Mesodermal cell (in vitro differentiated cells): ENCODE results near the gene CRYGC.
"Not testable (repeated sequence)": the region's sequence is repeated elsewhere in the genome, so short reads cannot be mapped to it uniquely, and the experiment has no call there.

ENCODE experiments used
- H3K27ac ChIP-seq: 2 replicates; pipeline ENCODE4 v1.7.0; 2013; ENCODE audit warnings: mild to moderate bottlenecking, low read depth, low read length, moderate library complexity; ENCODE audit not compliant: severe bottlenecking
- H3K36me3 ChIP-seq: 2 replicates; pipeline ENCODE4 v1.7.1; 2013; ENCODE audit warnings: mild to moderate bottlenecking, low read length, moderate library complexity; ENCODE audit not compliant: control insufficient read depth, insufficient read depth
- H3K4me1 ChIP-seq: one replicate; pipeline ENCODE4 v1.7.1; 2013; ENCODE audit warnings: mild to moderate bottlenecking, low read length; ENCODE audit not compliant: insufficient read depth, control insufficient read depth, poor library complexity, severe bottlenecking
- H3K4me3 ChIP-seq: 2 replicates; pipeline ENCODE4 v1.7.0; 2013; ENCODE audit warnings: low read length, control low read depth, mild to moderate bottlenecking; ENCODE audit not compliant: insufficient read depth, poor library complexity, severe bottlenecking; ENCODE audit errors: extremely low read depth
- H3K9me3 ChIP-seq: 2 replicates; pipeline ENCODE4 v1.7.1; 2013; ENCODE audit warnings: mild to moderate bottlenecking, low read length, moderate library complexity; ENCODE audit not compliant: control insufficient read depth
- WGBS, 2 experiments: methylation state at CpG; one replicate each; pipeline ENCODE4 v1.1.5; 2013; ENCODE audit warnings: missing lambda C conversion rate in 2 of 2; ENCODE audit not compliant: insufficient coverage in 2 of 2; 5-methylcytosine and 5-hydroxymethylcytosine counted together

Gene CRYGC

DNA sequence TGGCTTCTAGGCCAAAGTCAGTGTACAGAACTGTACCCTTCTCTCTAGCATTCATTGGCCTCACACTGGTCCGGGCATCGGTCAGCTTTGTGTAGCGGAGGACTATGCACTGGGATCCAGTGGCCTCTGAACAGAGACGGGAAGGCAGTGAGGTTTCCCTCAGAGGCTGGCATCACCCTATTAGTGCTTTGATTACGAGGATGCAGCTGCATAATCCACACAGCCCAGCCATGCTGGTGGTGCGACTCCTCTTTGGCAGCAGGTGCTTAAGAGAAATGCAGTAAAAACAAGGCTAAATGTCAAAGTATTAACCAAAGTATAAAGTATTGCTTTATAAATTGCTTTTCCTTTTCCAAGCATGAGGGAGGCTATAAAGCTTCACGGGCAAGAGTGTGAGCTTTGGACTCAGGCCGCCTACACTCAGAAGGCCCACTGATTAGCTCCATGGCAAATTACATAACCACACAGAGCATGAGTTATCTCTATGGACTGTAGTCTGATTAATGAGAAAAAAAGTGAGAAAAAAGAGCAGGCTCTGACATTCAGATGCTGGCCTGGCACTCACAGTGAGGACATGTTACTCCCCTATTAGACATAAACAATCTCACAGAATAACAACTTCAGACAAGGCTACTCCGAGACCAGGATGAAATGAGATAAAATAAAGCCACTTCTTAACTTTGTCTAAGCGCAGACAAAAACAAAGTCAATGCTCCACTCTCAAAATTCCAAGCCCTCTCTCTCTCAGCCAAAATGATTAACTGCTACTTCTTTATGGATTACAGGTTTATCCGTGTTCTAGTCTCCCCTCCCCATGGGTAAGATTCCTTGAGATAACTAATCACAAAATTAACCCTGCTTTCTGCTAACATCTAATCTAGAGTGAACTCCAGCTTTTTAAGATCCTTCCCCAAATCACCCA lies 6.4 kb upstream of the CRYGC start:
- Histone ChIP-seq H3K4me3 (no peak overlapping the region), H3K27ac (no peak overlapping the region), H3K9me3 (peaks cover 3% of the 10 kb centered on the region), H3K4me1 (no peaks in the 10 kb centered on the region), H3K36me3 (no peaks in the 10 kb centered on the region)
- 86 to 98% methylated on average over 7 to 8 of the region's 11 CpGs for WGBS, 2 experiments

DNA sequence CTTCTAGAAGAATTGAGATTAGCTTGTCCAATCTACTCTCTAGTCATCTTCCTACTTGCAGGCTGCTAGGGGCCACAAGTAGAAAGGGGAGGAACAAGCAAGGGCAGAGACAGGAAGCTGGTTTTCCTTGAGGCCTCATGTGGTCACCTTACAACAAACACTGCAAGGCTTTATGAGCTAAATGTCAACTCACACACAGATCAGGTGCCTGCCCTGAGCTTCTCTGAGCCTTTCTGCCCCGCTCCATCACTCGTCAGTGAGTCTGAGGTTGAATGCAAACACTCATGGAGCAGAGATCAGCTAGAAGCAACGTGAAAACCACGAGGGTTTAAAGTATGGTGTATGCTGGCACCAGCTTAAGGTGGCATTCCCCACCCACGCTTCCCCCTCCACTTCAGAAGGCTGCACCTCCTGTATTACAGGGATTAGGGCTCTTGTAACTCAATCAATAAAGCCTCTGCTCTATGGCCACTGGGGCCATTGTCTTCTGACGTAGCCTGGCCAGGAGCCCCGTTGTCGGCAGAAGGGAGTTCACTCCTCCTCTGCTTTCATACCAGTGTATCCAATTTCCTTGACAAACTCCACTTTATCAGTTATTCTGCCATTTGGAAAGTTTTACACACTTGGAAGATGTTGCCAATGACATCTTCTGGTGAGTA lies 5.4 kb upstream of the CRYGC start:
- no peaks in the 10 kb centered on the region for H3K36me3 ChIP-seq
- H3K4me3 ChIP-seq = no peak overlapping the region
- no peak overlapping the region for H3K27ac ChIP-seq
- 54 to 64% methylated on average over 1 to 5 of the region's 8 CpGs for WGBS, 2 experiments
- H3K4me1 ChIP-seq = no peaks in the 10 kb centered on the region
- peaks cover 3% of the 10 kb centered on the region for H3K9me3 ChIP-seq

DNA sequence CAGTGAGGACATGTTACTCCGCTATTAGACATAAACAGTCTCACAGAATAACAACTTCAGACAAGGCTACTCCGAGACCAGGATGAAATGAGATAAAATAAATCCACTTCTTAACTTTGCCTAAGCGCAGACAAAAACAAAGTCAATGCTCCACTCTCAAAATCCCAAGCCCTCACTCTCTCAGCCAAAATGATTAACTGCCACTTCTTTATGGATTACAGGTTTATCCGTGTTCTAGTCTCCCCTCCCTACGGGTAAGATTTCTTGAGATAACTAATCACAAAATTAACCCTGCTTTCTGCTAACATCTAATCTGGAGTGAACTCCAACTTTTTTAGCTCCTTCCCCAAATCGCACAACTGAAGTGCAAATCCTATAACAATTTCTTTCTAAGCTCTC lies 1.1 kb upstream of the CRYGC start:
- Histone ChIP-seq H3K36me3 (no peaks in the 10 kb centered on the region), H3K27ac (no peak overlapping the region), H3K4me1 (no peaks in the 10 kb centered on the region), H3K4me3 (no peak overlapping the region), H3K9me3 (no peaks in the 10 kb centered on the region)
- whole genome bisulfite sequencing, 2 experiments = 92 to 100% methylated on average over 4 to 5 of the region's 6 CpGs

DNA sequence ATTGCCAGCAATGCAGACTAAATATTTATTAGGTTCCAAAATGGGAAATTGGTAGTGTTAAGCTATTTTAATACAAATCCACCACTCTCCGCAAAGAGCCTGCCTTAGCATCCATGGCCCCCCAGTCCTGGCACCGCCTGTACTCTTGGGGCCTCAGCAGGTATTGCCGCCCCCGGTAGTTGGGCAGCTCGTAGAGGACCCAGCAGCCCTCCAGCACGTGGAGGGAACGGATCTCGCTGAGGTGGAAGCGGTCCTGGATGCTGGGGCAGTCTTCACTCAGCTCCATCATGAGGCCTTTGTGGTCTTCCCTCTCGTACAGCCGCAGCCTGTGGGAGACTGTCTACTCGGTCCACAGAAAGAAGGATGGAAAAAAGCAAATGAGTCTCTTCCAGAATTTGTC lies 1.5 kb downstream of the CRYGC start:
- H3K27ac ChIP-seq = no peak overlapping the region
- H3K36me3 ChIP-seq = no peaks in the 10 kb centered on the region
- H3K9me3 ChIP-seq = no peaks in the 10 kb centered on the region
- no peaks in the 10 kb centered on the region for H3K4me1 ChIP-seq
- WGBS, 2 experiments = 88 to 96% methylated on average over 9 to 10 of the region's 12 CpGs
- H3K4me3 ChIP-seq = no peak overlapping the region

DNA sequence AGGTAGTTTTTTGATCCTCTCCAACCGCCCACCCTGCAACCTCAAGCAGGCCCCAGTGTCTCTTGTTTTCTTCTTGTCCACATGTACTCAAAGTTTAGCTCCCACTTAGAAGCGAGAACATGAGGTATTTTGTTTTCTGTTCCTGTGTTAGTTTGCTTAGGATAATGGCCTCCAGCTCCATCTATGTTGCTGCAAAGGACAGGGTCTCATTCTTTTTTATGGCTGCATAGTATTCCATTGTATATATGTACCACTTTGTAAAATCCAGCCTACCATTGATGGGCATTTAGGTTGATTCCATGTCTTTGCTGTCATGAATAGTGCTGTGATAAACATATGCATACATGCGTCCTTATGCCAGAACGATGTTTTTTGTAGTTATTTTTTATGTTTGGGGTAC lies 2.5 kb downstream of the CRYGC start:
- Histone ChIP-seq H3K27ac (no peak overlapping the region), H3K9me3 (no peaks in the 10 kb centered on the region), H3K4me3 (no peak overlapping the region), H3K4me1 (no peaks in the 10 kb centered on the region), H3K36me3 (no peaks in the 10 kb centered on the region)
- no CpG with 5 or more reads among the region's 4 CpGs for WGBS, 2 experiments

DNA sequence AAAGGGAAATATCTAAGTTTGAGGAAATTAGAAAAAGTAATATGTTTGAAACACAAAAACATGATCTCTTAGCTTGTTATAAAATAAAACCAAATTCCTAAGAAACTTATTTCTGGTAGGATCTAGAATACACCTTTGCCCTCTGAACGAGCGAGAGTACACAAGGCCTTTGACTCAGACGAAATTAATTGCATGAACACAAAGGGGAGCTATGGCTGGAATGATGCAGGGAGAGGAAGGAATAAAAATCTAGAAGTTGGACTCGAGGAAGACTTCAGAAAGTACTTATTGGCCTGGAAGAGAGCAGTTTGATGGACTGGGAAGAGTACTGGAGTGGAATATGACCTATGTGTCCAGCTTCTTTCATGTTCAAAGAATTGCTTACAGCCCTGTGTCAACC lies 4.4 kb downstream of the CRYGC start:
- Histone ChIP-seq H3K4me3 (no peak overlapping the region), H3K36me3 (no peaks in the 10 kb centered on the region), H3K9me3 (no peaks in the 10 kb centered on the region), H3K27ac (no peak overlapping the region), H3K4me1 (no peaks in the 10 kb centered on the region)
- WGBS, 2 experiments = 81 to 88% methylated on average over 1 to 4 of the region's 4 CpGs

DNA sequence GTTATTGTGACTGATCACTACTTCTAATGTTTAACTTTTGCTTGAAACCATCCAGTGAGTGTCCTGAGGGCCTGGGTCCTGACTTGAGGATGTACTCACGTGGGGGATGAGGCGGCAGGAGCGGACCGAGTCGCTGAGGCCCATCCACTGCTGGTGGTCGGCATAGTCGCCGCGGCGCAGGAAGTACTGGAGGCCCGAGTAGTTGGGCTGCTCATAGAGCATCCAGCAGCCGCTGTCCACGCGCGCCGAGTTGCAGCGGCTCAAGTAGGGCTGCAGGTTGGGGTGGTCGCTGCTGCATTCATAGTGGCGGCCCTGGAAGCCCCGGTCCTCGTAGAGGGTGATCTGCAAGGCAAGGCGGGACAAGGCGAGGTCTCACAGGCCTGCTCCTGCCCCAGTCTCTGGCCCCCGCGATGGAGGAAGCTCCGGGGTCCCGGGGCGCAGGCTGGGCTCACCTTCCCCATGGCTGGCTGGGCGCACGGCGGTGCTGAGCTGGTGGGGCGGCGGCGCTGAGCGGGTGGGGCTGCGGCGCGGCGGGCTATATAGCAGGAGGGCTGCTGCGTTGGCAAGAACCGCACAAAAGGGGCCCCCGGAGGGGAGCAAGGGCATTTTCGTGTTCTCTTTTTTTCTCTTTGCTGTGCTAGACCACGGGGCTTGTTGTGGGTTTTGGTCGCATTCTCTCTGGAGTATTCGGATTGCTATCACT lies 5.5 kb downstream of the CRYGC start, which contains the start of gene CRYGD:
Gene CRYGD (minus strand): TSS at position 512 of the 703 bp plus-strand sequence. CDS start 51 bp downstream, at position 461.
- WGBS, 2 experiments = 79 to 81% methylated on average over 31 to 36 of the region's 46 CpGs
- not testable (repeated sequence) for H3K4me3 ChIP-seq, H3K36me3 ChIP-seq, H3K27ac ChIP-seq, H3K9me3 ChIP-seq, H3K4me1 ChIP-seq

DNA sequence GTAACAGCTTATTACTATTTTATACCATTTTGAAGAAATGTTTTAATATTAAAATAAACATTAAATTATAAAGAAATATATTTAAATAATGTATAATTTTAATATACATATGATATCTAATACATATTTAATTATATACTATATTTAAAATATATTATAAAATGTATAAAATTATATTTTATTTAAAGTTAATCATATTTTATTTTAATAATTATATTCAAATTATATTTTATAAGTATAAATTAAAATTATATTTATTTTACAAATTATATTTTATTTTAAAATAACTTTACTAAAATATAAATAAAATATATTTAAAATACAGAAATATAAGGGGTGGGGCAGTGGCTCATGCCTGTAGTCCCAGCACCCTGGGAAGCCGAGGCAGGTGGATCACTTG lies 7.4 kb downstream of the CRYGC start:
- 90% methylated on average over 1 of the region's 1 CpG; no CpG with 5 or more reads in 1 of the 2 experiments for WGBS, 2 experiments
- Histone ChIP-seq H3K4me3 (no peak overlapping the region), H3K4me1 (no peaks in the 10 kb centered on the region)

DNA sequence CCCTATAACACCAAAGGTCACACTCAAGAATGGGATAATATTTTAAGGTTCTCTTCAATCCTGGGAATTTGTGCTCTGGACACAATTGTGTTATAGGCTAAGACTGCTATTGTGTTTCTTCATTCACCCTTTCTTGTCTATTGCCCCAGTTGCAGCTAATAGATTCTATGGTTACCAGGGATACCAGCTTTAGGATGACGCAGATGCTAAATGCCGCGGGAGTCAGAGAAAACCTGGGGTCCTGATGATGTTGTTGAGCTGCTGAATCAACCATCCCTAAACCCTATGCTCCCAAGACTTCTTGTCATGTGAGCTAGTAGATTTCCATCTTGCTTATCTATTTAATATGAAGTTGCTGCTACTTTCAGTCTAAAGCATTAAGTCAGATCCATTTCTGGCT lies 10.7 kb downstream of the CRYGC start:
- no peaks in the 10 kb centered on the region for H3K9me3 ChIP-seq
- H3K36me3 ChIP-seq = no peaks in the 10 kb centered on the region
- H3K4me1 ChIP-seq = no peaks in the 10 kb centered on the region
- no peak overlapping the region for H3K27ac ChIP-seq
- H3K4me3 ChIP-seq = no peak overlapping the region
- 100% methylated on average over 2 of the region's 3 CpGs; no CpG with 5 or more reads in 1 of the 2 experiments for WGBS, 2 experiments

More for the DNA sequence above, 7.4 kb downstream of the CRYGC start:
- Histone ChIP-seq H3K9me3 (no peaks in the 10 kb centered on the region), H3K27ac (no peak overlapping the region), H3K36me3 (no peaks in the 10 kb centered on the region)

DNA sequence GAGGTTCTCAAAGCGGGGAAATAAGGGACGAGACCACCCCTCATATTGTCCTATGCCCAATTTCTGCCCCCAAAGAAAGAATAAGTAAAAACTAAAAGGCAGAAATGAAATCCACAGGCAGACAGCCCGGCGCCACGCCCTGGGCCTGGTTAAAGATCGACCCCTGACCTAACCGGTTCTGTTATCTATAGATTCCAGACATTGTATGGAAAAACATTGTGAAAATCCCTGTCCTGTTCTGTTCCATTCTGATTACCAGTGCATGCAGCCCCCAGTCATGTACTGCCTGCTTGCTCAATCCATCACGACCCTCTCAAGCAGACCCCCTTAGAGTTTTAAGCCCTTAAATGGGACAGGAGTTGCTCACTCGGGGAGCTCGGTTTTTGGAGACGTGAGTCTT lies 12.2 kb downstream of the CRYGC start:
- 90 to 100% methylated on average over 5 to 7 of the region's 11 CpGs for WGBS, 2 experiments
- H3K9me3 ChIP-seq, H3K4me3 ChIP-seq, H3K36me3 ChIP-seq, H3K4me1 ChIP-seq, H3K27ac ChIP-seq: not testable (repeated sequence)
